IMR-90 (cell line): ENCODE results near the gene ANKRD55. TPM values are rescaled to one million over a fixed set of nuclear protein-coding genes. Genes with fewer than 3 reads are reported as not detected.

ENCODE experiments used
- ATAC-seq: fragments of 200-7000 bp; cut with Tn5 transposase; 2 replicates; pipeline ENCODE4 v1.9.1; 2020; ENCODE audit warnings: low read depth, mild to moderate bottlenecking, moderate library complexity
- BruUV-seq: library from RNA; stranded (reverse); fragments of 400-500 nt; replicated peaks from 2 replicates; lab custom pipeline; 2021; lab: Mats Ljungman, UMichigan
- CTCF ChIA-PET: fragments of 300-600 bp; formaldehyde crosslinking; extraction: SDS; loops from one replicate; lab custom pipeline; 2021; ENCODE audit warnings: antibody characterized with exemption; lab: Yijun Ruan, JAX
- POLR2A ChIA-PET: fragments of 300-600 bp; sonication (Branson Sonifier 250); formaldehyde crosslinking; loops from one replicate; lab custom pipeline; 2022; ENCODE audit warnings: antibody characterized with exemption; ENCODE audit not compliant: unreplicated experiment; lab: Charles Lee
- DNase-seq: peaks from one replicate; pipeline ENCODE4 v3.0.0; 2013
- H2AFZ ChIP-seq: replicated peaks from 2 replicates; pipeline ENCODE3; 2013; ENCODE audit warnings: low read length, mild to moderate bottlenecking; ENCODE audit not compliant: poor library complexity
- H2AK5ac ChIP-seq: 2 replicates; pipeline ENCODE4 v1.6.1; 2013; ENCODE audit warnings: low read depth, low read length, inconsistent platforms
- H2AK9ac ChIP-seq: replicated peaks from 2 replicates; pipeline ENCODE3; 2013; ENCODE audit warnings: mild to moderate bottlenecking, low read depth, low read length, moderate library complexity; ENCODE audit not compliant: poor library complexity
- H2BK120ac ChIP-seq: 2 replicates; pipeline ENCODE4 v1.6.1; 2013; ENCODE audit warnings: low read depth, low read length, inconsistent platforms
- H2BK15ac ChIP-seq: 3 replicates; pipeline ENCODE4 v1.6.1; 2013; ENCODE audit warnings: low read depth, low read length, inconsistent platforms
- H2BK20ac ChIP-seq: 2 replicates; pipeline ENCODE4 v1.6.1; 2013; ENCODE audit warnings: low read depth, mild to moderate bottlenecking, inconsistent platforms, low read length, moderate library complexity
- H2BK5ac ChIP-seq: 2 replicates; pipeline ENCODE4 v1.6.1; 2013; ENCODE audit warnings: mild to moderate bottlenecking, low read depth, low read length, inconsistent platforms; ENCODE audit not compliant: poor library complexity, severe bottlenecking
- H3K14ac ChIP-seq: replicated peaks from 2 replicates; pipeline ENCODE4 v1.6.1; 2013; ENCODE audit warnings: low read depth, low read length, inconsistent platforms
- H3K18ac ChIP-seq: 2 replicates; pipeline ENCODE4 v1.6.1; 2013; ENCODE audit warnings: low read depth, low read length, control low read depth
- H3K23ac ChIP-seq: 2 replicates; pipeline ENCODE4 v1.6.1; 2013; ENCODE audit warnings: low read depth, low read length, inconsistent platforms
- H3K27ac ChIP-seq: 2 replicates; pipeline ENCODE4 v1.5.1; 2013; ENCODE audit warnings: mild to moderate bottlenecking, control low read depth, low read length; ENCODE audit not compliant: insufficient read depth
- H3K27me3 ChIP-seq: 2 replicates; pipeline ENCODE4 v1.6.1; 2013; ENCODE audit warnings: low read length; ENCODE audit not compliant: control insufficient read depth, insufficient read depth
- H3K36me3 ChIP-seq: 2 replicates; pipeline ENCODE4 v1.6.1; 2013; ENCODE audit warnings: low read length, mixed read lengths; ENCODE audit not compliant: control insufficient read depth, insufficient read depth
- H3K4ac ChIP-seq: 2 replicates; pipeline ENCODE4 v1.6.1; 2013; ENCODE audit warnings: low read depth, low read length, inconsistent platforms
- H3K4me1 ChIP-seq: 2 replicates; pipeline ENCODE4 v1.6.1; 2013; ENCODE audit warnings: low read length, mixed read lengths; ENCODE audit not compliant: control insufficient read depth, insufficient read depth
- H3K4me2 ChIP-seq: 2 replicates; pipeline ENCODE4 v1.6.1; 2013; ENCODE audit warnings: low read depth, mild to moderate bottlenecking, control low read depth, low read length, moderate library complexity
- H3K4me3 ChIP-seq: 2 replicates; pipeline ENCODE4 v1.5.1; 2013; ENCODE audit warnings: low read depth, mild to moderate bottlenecking, control low read depth, low read length, moderate library complexity; ENCODE audit not compliant: insufficient read depth
- H3K56ac ChIP-seq: 2 replicates; pipeline ENCODE4 v1.6.1; 2013; ENCODE audit warnings: low read length, inconsistent platforms; ENCODE audit not compliant: insufficient read depth; ENCODE audit errors: extremely low read depth
- H3K79me1 ChIP-seq, 2 experiments: 2 replicates each; pipeline ENCODE4 v1.6.1; 2013; ENCODE audit warnings: low read length in 2 of 2, inconsistent platforms in 1 of 2, low read depth in 1 of 2
- H3K9ac ChIP-seq: 2 replicates; pipeline ENCODE4 v1.6.1; 2013; ENCODE audit warnings: low read depth, low read length, control low read depth
- H3K9me1 ChIP-seq: 2 replicates; pipeline ENCODE4 v1.6.1; 2013; ENCODE audit warnings: low read length, inconsistent platforms; ENCODE audit not compliant: insufficient read depth
- H3K9me3 ChIP-seq: 2 replicates; pipeline ENCODE4 v1.6.1; 2013; ENCODE audit warnings: low read length; ENCODE audit not compliant: control insufficient read depth, insufficient read depth
- H4K20me1 ChIP-seq: 2 replicates; pipeline ENCODE4 v1.6.1; 2013; ENCODE audit warnings: low read length, inconsistent platforms; ENCODE audit not compliant: insufficient read depth
- H4K5ac ChIP-seq: 2 replicates; pipeline ENCODE4 v1.6.1; 2013; ENCODE audit warnings: mild to moderate bottlenecking, low read depth, low read length, control low read depth
- H4K8ac ChIP-seq, 2 experiments: 2 replicates each; pipeline ENCODE4 v1.6.1; 2013; ENCODE audit warnings: low read depth in 2 of 2, low read length in 2 of 2, control low read depth in 1 of 2, inconsistent platforms in 1 of 2
- H4K91ac ChIP-seq: 2 replicates; pipeline ENCODE4 v1.6.1; 2013; ENCODE audit warnings: low read depth, low read length, inconsistent platforms; ENCODE audit not compliant: insufficient read depth
- ELK1 ChIP-seq: fragments of 150-350 bp; IDR thresholded peaks from 2 replicates; pipeline ENCODE4 v1.6.1; 2016; ENCODE audit warnings: low read depth, mild to moderate bottlenecking, low read length, moderate library complexity, borderline replicate concordance
- MAFK ChIP-seq: IDR thresholded peaks from 2 replicates; pipeline ENCODE4 v1.6.1; 2012; ENCODE audit warnings: low read depth, low read length, improper control_type of control experiment
- MAZ ChIP-seq: IDR thresholded peaks from 2 replicates; pipeline ENCODE4 v1.6.1; 2012; ENCODE audit warnings: low read depth, mild to moderate bottlenecking, low read length, improper control_type of control experiment, moderate library complexity, borderline replicate concordance
- MXI1 ChIP-seq: IDR thresholded peaks from 2 replicates; pipeline ENCODE4 v1.6.1; 2012; ENCODE audit warnings: low read depth, mild to moderate bottlenecking, low read length, moderate library complexity, borderline replicate concordance
- POLR2A ChIP-seq: IDR thresholded peaks from 2 replicates; pipeline ENCODE4 v1.6.1; 2012; ENCODE audit warnings: mild to moderate bottlenecking, low read depth, low read length
- SMC3 ChIP-seq: fragments of 150-350 bp; IDR thresholded peaks from 2 replicates; pipeline ENCODE4 v1.6.1; 2016; ENCODE audit warnings: low read depth, mild to moderate bottlenecking, antibody characterized with exemption, low read length, moderate library complexity
- WGBS, 2 experiments: methylation state at CpG; one replicate each; pipeline versions ENCODE4 v1.1.5 to v1.1.7; 2013; ENCODE audit warnings: missing lambda C conversion rate in 2 of 2; ENCODE audit not compliant: insufficient read length in 1 of 2; ENCODE audit errors: extremely low coverage in 2 of 2; 5-methylcytosine and 5-hydroxymethylcytosine counted together
- dilution Hi-C: fragments of 300-500 bp; cut with HindIII; formaldehyde crosslinking; loops from one replicate; pipeline ENCODE4 v1.14.3; 2018; ENCODE audit warnings: low sequenced_read_pairs; ENCODE audit not compliant: unreplicated experiment
- in situ Hi-C: fragments of 300-500 bp; cut with MboI; formaldehyde crosslinking; loops from 3 replicates; pipeline ENCODE4 v1.14.3; 2019; ENCODE audit warnings: low sequenced_read_pairs, inconsistent platforms, mixed read lengths
- intact Hi-C: fragments of 100-400 bp; cut with micrococcal nuclease; formaldehyde crosslinking; loops from 2 replicates; pipeline ENCODE4 v1.10.0; 2022
- polyA plus RNA-seq, 3 experiments: library from polyadenylated mRNA; depleted of rRNA; stranded (reverse); fragments of >200 nt; gene quantifications; 2 replicates each; pipeline ENCODE4 v1.2.3, GENCODE V29; 2012; ENCODE audit warnings: low replicate concordance in 1 of 3
- total RNA-seq: library from RNA; depleted of rRNA; stranded (reverse); fragments of >200 nt; gene quantifications from 2 replicates; pipeline ENCODE4 v1.2.3, GENCODE V29; 2012

ANKRD55 gene
- total and polyA plus RNA-seq, 2 of the 4 experiments (the other 2 are of a cell fraction), result not detected

- Histone ChIP-seq H2BK120ac (no peak overlapping the region), H3K9ac (no peak overlapping the region), H2AK9ac (no peak overlapping the region), H3K4ac (no peak overlapping the region), H3K23ac (no peak overlapping the region), H3K56ac (no peak overlapping the region), H3K14ac (no peak overlapping the region), H3K9me3 (no peaks in the 10 kb centered on the region), H3K79me1 (no peaks in the 10 kb centered on the region), H2BK5ac (no peak overlapping the region), H2BK20ac (no peak overlapping the region), H3K36me3 (no peaks in the 10 kb centered on the region), H3K4me3 (no peak overlapping the region), H4K8ac (no peak overlapping the region), H4K91ac (no peak overlapping the region), H3K27me3 (no peaks in the 10 kb centered on the region), H3K4me2 (no peak overlapping the region), H4K5ac (no peak overlapping the region), H2AFZ (no peak overlapping the region), H2AK5ac (no peak overlapping the region), H3K27ac (no peak overlapping the region), H3K18ac (no peak overlapping the region), H3K4me1 (no peaks in the 10 kb centered on the region), H3K9me1 (no peaks in the 10 kb centered on the region), H2BK15ac (no peak overlapping the region), H4K20me1 (no peaks in the 10 kb centered on the region)
- ChIA-PET CTCF (no interaction called here), POLR2A (no interaction called here)
- WGBS, 2 experiments, result 94% methylated on average over 3 of the region's 6 CpGs; no CpG with 5 or more reads in 1 of the 2 experiments
- ATAC-seq (no peak), DNase-seq (no peak)
- dilution Hi-C loops (no loop called here), in situ Hi-C loops (no loop called here), intact Hi-C loops (no loop called here)
- BruUV-seq, result no TSS peak
- no peak for TF ChIP-seq MAFK
- no peak for TF ChIP-seq SMC3
- TF ChIP-seq POLR2A, result no peak
- no peak for TF ChIP-seq ELK1
- TF ChIP-seq MAZ, result no peak
- no peak for TF ChIP-seq MXI1
These were observed 90.9 kb downstream of the ANKRD55 start for GRCh38 chr5:56142233-56142613.
